Endothelial cell of umbilical vein (primary cell): ENCODE results near the gene ANO1. TPM values are rescaled to one million over a fixed set of nuclear protein-coding genes. Genes with fewer than 3 reads are reported as not detected.

Source experiments
- BruUV-seq: library from RNA; stranded (reverse); fragments of 400-500 nt; replicated peaks from 2 replicates; lab custom pipeline; 2021; lab: Mats Ljungman, UMichigan
- CTCF ChIA-PET: fragments of 300-600, 350-600 bp; sonication (Branson Sonifier 250); formaldehyde crosslinking; loops from one replicate; lab custom pipeline; 2021; ENCODE audit warnings: antibody characterized with exemption, inconsistent platforms; lab: Charles Lee
- POLR2A ChIA-PET: fragments of 300-600, 350-600 bp; sonication (Branson Sonifier 250); formaldehyde crosslinking; loops from one replicate; lab custom pipeline; 2021; ENCODE audit warnings: antibody characterized with exemption, inconsistent platforms; lab: Charles Lee
- DNase-seq: peaks from one replicate; pipeline ENCODE4 v3.0.0-alpha.2; 2011; ENCODE audit warnings: low read depth, low spot score
- FAIRE-seq: peaks from 2 replicates; lab custom pipeline; 2011; peaks lifted over from hg19 to GRCh38; lab: Jason Lieb, UNC
- H2AFZ ChIP-seq: 2 replicates; pipeline ENCODE4 v1.6.0; 2012; ENCODE audit warnings: low read depth, low read length, control low read depth, inconsistent platforms
- H3K27ac ChIP-seq: 2 replicates; pipeline ENCODE4 v1.5.1; 2011; ENCODE audit warnings: low read depth, mild to moderate bottlenecking, control low read depth, low read length, moderate library complexity; ENCODE audit not compliant: insufficient read depth
- H3K27me3 ChIP-seq, 2 experiments: 2 replicates each; pipeline versions ENCODE4 v1.6.0 to v1.6.1; 2011; ENCODE audit warnings: low read length in 2 of 2, mixed read lengths in 1 of 2; ENCODE audit not compliant: control insufficient read depth in 2 of 2, insufficient read depth in 2 of 2
- H3K36me3 ChIP-seq, 2 experiments: 2 replicates in 1 of 2; 3 replicates in 1 of 2; pipeline ENCODE4 v1.5.1; 2011; ENCODE audit warnings: low read length in 2 of 2, mild to moderate bottlenecking in 1 of 2, moderate library complexity in 1 of 2; ENCODE audit not compliant: control insufficient read depth in 2 of 2, insufficient read depth in 2 of 2; ENCODE audit errors: extremely low read depth in 1 of 2
- H3K4me1 ChIP-seq: 3 replicates; pipeline ENCODE4 v1.5.1; 2011; ENCODE audit warnings: mild to moderate bottlenecking, low read length; ENCODE audit not compliant: control insufficient read depth, insufficient read depth; ENCODE audit errors: extremely low read depth
- H3K4me2 ChIP-seq: 2 replicates; pipeline ENCODE4 v1.6.1; 2011; ENCODE audit warnings: low read length, control low read depth, mixed read lengths; ENCODE audit not compliant: insufficient read depth
- H3K4me3 ChIP-seq, 3 experiments: fragments of 200-600 bp in 1 of 3; sonication (generic), shearing (Covaris generic) in 1 of 3; replicated peaks in 1 of 3; 2 replicates each; pipeline ENCODE4 v1.5.1; 2011 to 2016; ENCODE audit warnings: control low read depth in 3 of 3, low read length in 3 of 3, mild to moderate bottlenecking in 2 of 3, inconsistent platforms in 1 of 3, low read depth in 1 of 3, moderate library complexity in 1 of 3; ENCODE audit not compliant: insufficient read depth in 1 of 3
- H3K79me2 ChIP-seq: 2 replicates; pipeline ENCODE4 v1.6.0; 2012; ENCODE audit warnings: low read length, inconsistent platforms; ENCODE audit not compliant: control insufficient read depth, insufficient read depth
- H3K9ac ChIP-seq: replicated peaks from 2 replicates; pipeline ENCODE3; 2011; ENCODE audit warnings: low read length, control low read depth; ENCODE audit not compliant: insufficient read depth; ENCODE audit errors: extremely low read depth
- H3K9me1 ChIP-seq: replicated peaks from 3 replicates; pipeline ENCODE4 v1.6.0; 2011; ENCODE audit warnings: mild to moderate bottlenecking, low read length; ENCODE audit not compliant: control insufficient read depth, insufficient read depth; ENCODE audit errors: extremely low read depth
- H3K9me3 ChIP-seq: replicated peaks from 2 replicates; pipeline ENCODE4 v1.5.1; 2012; ENCODE audit warnings: low read length, inconsistent platforms; ENCODE audit not compliant: control insufficient read depth, insufficient read depth
- H4K20me1 ChIP-seq: replicated peaks from 2 replicates; pipeline ENCODE3; 2011; ENCODE audit warnings: mild to moderate bottlenecking, low read length; ENCODE audit not compliant: control insufficient read depth, insufficient read depth; ENCODE audit errors: extremely low read depth
- CTCF ChIP-seq, 2 donors: IDR thresholded peaks; 1 replicate in 1 of 2; 2 replicates in 1 of 2; pipeline ENCODE4 v1.5.1; 2011; ENCODE audit warnings: low read length in 2 of 2, mild to moderate bottlenecking in 2 of 2, moderate library complexity in 2 of 2, control low read depth in 1 of 2, inconsistent platforms in 1 of 2, low read depth in 1 of 2; ENCODE audit not compliant: insufficient read depth in 1 of 2; ENCODE audit errors: extremely low read depth in 1 of 2
- EZH2 ChIP-seq: IDR thresholded peaks from 2 replicates; pipeline ENCODE4 v1.6.1; 2012; ENCODE audit warnings: borderline replicate concordance, low read depth, mild to moderate bottlenecking, moderate library complexity, low read length, inconsistent platforms; ENCODE audit not compliant: severe bottlenecking
- FOS ChIP-seq: IDR thresholded peaks from 2 replicates; pipeline ENCODE4 v1.6.1; 2011; ENCODE audit warnings: mild to moderate bottlenecking, low read length, moderate library complexity, borderline replicate concordance; ENCODE audit not compliant: insufficient read depth
- GATA2 ChIP-seq: IDR thresholded peaks from 2 replicates; pipeline ENCODE4 v1.7.0; 2011; ENCODE audit warnings: low read depth, mild to moderate bottlenecking, moderate library complexity, mixed read lengths, low read length; ENCODE audit not compliant: insufficient read length, insufficient read depth
- JUN ChIP-seq: IDR thresholded peaks from 2 replicates; pipeline ENCODE4 v1.6.1; 2011; ENCODE audit warnings: borderline replicate concordance, low read depth; ENCODE audit not compliant: insufficient read length, insufficient read depth
- MYC ChIP-seq: IDR thresholded peaks from one replicate; pipeline ENCODE4 v1.6.1; 2011; ENCODE audit warnings: mild to moderate bottlenecking, low read depth, low read length
- POLR2A ChIP-seq: IDR thresholded peaks from 2 replicates; pipeline ENCODE4 v1.6.1; 2012; ENCODE audit warnings: low read depth, mild to moderate bottlenecking, control low read depth, low read length
- POLR2AphosphoS5 ChIP-seq: IDR thresholded peaks from 2 replicates; pipeline ENCODE4 v1.6.1; 2012; ENCODE audit warnings: low read depth, mild to moderate bottlenecking, control low read depth, low read length, moderate library complexity; ENCODE audit not compliant: insufficient read depth
- dilution Hi-C: fragments of 300-500 bp; cut with MboI; formaldehyde crosslinking; loops from one replicate; pipeline ENCODE4 v1.15.0; 2019; ENCODE audit warnings: low sequenced_read_pairs; ENCODE audit not compliant: extremely low pct_ligation_motif_present
- intact Hi-C: fragments of 100-400 bp; cut with micrococcal nuclease; formaldehyde crosslinking; loops from one replicate; pipeline ENCODE4 v1.10.0; 2022
- polyA plus RNA-seq, 4 experiments: library from polyadenylated mRNA; depleted of rRNA in 3 of 4; stranded (reverse) in 3 of 4; unstranded in 1 of 4; fragments of >200 nt; gene quantifications; 2 replicates each; pipeline versions ENCODE4 v1.2.1 to v1.2.3, GENCODE V29; 2011 to 2012; ENCODE audit warnings: missing spikeins in 1 of 4
- total RNA-seq: library from RNA; stranded (reverse); gene quantifications from 2 replicates; pipeline ENCODE4 v1.2.3, GENCODE V29; 2021
- TF ChIP-seq, protein P1 (sequence below): IDR thresholded peaks from 2 replicates; pipeline ENCODE4 v1.6.1; 2011; ENCODE audit not compliant: insufficient read depth, insufficient read length

ANO1 gene
- total and polyA plus RNA-seq, 2 donors (not counting 3 experiments of a cell fraction or from before 2014, with no cell fraction given): 0.03 to 0.40 TPM

- Histone ChIP-seq H3K79me2 (no peaks in the 10 kb centered on the region), H3K4me2 (no peak overlapping the region), H3K4me3 (no peak overlapping the region), H3K36me3 (no peaks in the 10 kb centered on the region), H3K4me1 (no peaks in the 10 kb centered on the region), H2AFZ (no peak overlapping the region), H3K9me1 (no peaks in the 10 kb centered on the region), H3K27me3 (peaks cover 0 to 3% of the 10 kb centered on the region in 2 experiments), H3K27ac (no peak overlapping the region), H3K9me3 (no peaks in the 10 kb centered on the region), H4K20me1 (no peaks in the 10 kb centered on the region), H3K9ac (no peak overlapping the region)
- POLR2A ChIA-PET: no interaction called here
- FAIRE-seq (no peak), DNase-seq (no peak)
- CTCF ChIA-PET: interaction anchor here (0.9 to 2.1 kb wide), 3 partner anchors 9 to 46 kb away, joined by 3 to 6 read pairs (median 3); no protein-coding TSS in a partner anchor
- no TSS peak for BruUV-seq
- dilution Hi-C loops (no loop called here), intact Hi-C loops (no loop called here)
- TF ChIP-seq GATA2 (no peak), FOS (no peak), CTCF (IDR thresholded peaks at IDR 0.05; ENCODE audit: extremely low read depth in 1 of 2, insufficient read depth in 1 of 2, low read depth in 1 of 2, low read length in 2 of 2) (no peak), EZH2 (no peak), JUN (no peak), MYC (no peak), POLR2A (no peak), POLR2AphosphoS5 (no peak)
- TF ChIP-seq, protein P1, sequence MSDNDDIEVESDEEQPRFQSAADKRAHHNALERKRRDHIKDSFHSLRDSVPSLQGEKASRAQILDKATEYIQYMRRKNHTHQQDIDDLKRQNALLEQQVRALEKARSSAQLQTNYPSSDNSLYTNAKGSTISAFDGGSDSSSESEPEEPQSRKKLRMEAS: no peak
Observed at GRCh38 chr11:70225681-70226177, 147.6 kb downstream of the ANO1 start.
